HCT116 (cell line): Measurements from ENCODE around the gene DRAP1.

Experiments
- EZH2phosphoT487 ChIP-seq: fragments of 200-600 bp; IDR thresholded peaks from 2 replicates; pipeline ENCODE4 v1.6.1; 2018; ENCODE audit warnings: antibody characterized with exemption, borderline replicate concordance
- FOSL1 ChIP-seq: IDR thresholded peaks from 2 replicates; pipeline ENCODE4 v1.6.1; 2012; ENCODE audit warnings: low read depth
- POLR2AphosphoS5 ChIP-seq: IDR thresholded peaks from 2 replicates; pipeline ENCODE4 v1.6.1; 2011; ENCODE audit warnings: mild to moderate bottlenecking, low read depth, low read length, moderate library complexity
- REST ChIP-seq: IDR thresholded peaks from 2 replicates; pipeline ENCODE4 v1.6.1; 2012; ENCODE audit warnings: low read depth
- SIN3A ChIP-seq: IDR thresholded peaks from 2 replicates; pipeline ENCODE4 v1.6.1; 2012; ENCODE audit warnings: low read depth
- TF ChIP-seq, protein P1 (sequence below): IDR thresholded peaks from 2 replicates; pipeline ENCODE4 v1.6.1; 2012
- TF ChIP-seq, protein P2 (sequence below), 3 experiments: fragments of 200-600 bp in 1 of 3; sonication (generic) in 1 of 3; IDR thresholded peaks in 2 of 3; conservative IDR thresholded peaks in 1 of 3; 2 replicates each; pipeline ENCODE4 v1.5.1; 2012 to 2017; ENCODE audit warnings: low read depth in 2 of 3, low read length in 2 of 3, antibody characterized with exemption in 1 of 3, borderline replicate concordance in 1 of 3, control low read depth in 1 of 3, mild to moderate bottlenecking in 1 of 3, mixed read lengths in 1 of 3, mixed run types in 1 of 3, moderate library complexity in 1 of 3; ENCODE audit not compliant: insufficient read depth in 1 of 3

- TF ChIP-seq EZH2phosphoT487, result no peak
- no peak for TF ChIP-seq SIN3A
- TF ChIP-seq POLR2AphosphoS5, result no peak
- TF ChIP-seq, protein P1, sequence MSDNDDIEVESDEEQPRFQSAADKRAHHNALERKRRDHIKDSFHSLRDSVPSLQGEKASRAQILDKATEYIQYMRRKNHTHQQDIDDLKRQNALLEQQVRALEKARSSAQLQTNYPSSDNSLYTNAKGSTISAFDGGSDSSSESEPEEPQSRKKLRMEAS, result no peak
- TF ChIP-seq, protein P2, sequence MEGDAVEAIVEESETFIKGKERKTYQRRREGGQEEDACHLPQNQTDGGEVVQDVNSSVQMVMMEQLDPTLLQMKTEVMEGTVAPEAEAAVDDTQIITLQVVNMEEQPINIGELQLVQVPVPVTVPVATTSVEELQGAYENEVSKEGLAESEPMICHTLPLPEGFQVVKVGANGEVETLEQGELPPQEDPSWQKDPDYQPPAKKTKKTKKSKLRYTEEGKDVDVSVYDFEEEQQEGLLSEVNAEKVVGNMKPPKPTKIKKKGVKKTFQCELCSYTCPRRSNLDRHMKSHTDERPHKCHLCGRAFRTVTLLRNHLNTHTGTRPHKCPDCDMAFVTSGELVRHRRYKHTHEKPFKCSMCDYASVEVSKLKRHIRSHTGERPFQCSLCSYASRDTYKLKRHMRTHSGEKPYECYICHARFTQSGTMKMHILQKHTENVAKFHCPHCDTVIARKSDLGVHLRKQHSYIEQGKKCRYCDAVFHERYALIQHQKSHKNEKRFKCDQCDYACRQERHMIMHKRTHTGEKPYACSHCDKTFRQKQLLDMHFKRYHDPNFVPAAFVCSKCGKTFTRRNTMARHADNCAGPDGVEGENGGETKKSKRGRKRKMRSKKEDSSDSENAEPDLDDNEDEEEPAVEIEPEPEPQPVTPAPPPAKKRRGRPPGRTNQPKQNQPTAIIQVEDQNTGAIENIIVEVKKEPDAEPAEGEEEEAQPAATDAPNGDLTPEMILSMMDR (IDR thresholded peaks at IDR 0.05 in 2 of 3, conservative IDR thresholded peaks at IDR 0.05 in 1 of 3; ENCODE audit: borderline replicate concordance in 1 of 3, insufficient read depth in 1 of 3, low read depth in 2 of 3, low read length in 2 of 3), result no peak
- no peak for TF ChIP-seq FOSL1
- no peak for TF ChIP-seq REST
Observed at GRCh38 chr11:65898656-65899355, 20.4 kb upstream of the DRAP1 start.
